ENCODE data around the gene SLC36A1.

- TF ChIP-seq CTCF (IDR thresholded peaks at IDR 0.05) (no peak), POLR2A (IDR thresholded peaks at IDR 0.05) (no peak), EP300 (IDR thresholded peaks at IDR 0.05) (no peak)
Observed at GRCh38 chr5:151432210-151432609, 15.2 kb upstream of the SLC36A1 start.

Measured in ovary (tissue), 3 donors.